Vagina (tissue), 2 donors: ENCODE data around the gene CD8B2. TPM values are rescaled to one million over a fixed set of nuclear protein-coding genes. Genes with fewer than 3 reads are reported as not detected.

Experiments
- DNase-seq, 2 donors: peaks; one replicate each; pipeline ENCODE4 v3.0.0-alpha.2; 2017; ENCODE audit errors: extremely low spot score in 2 of 2
- H3K27ac ChIP-seq: fragments of 200-600 bp; sonication (generic); one replicate; pipeline ENCODE4 v1.5.1; 2019
- H3K27me3 ChIP-seq: fragments of 200-600 bp; sonication (generic); one replicate; pipeline ENCODE4 v1.5.1; 2019
- H3K36me3 ChIP-seq, 2 donors: fragments of 200-600 bp; sonication (generic); one replicate each; pipeline ENCODE4 v1.5.1; 2017 to 2019
- H3K4me1 ChIP-seq: fragments of 200-600 bp; sonication (generic); one replicate; pipeline ENCODE4 v1.5.1; 2019
- H3K4me3 ChIP-seq, 2 donors: fragments of 200-600 bp; sonication (generic); 1 replicate in 1 of 2; 2 replicates in 1 of 2; pipeline ENCODE4 v1.5.1; 2016 to 2019
- H3K9me3 ChIP-seq: fragments of 200-600 bp; sonication (generic); one replicate; pipeline ENCODE4 v1.5.1; 2019
- POLR2A ChIP-seq, 2 donors: fragments of 450-650 bp; IDR thresholded peaks; one replicate each; pipeline ENCODE4 v1.6.1; 2017; ENCODE audit warnings: antibody characterized with exemption in 2 of 2, mild to moderate bottlenecking in 2 of 2, moderate library complexity in 2 of 2
- POLR2AphosphoS5 ChIP-seq, 2 donors: sonication (generic); formaldehyde crosslinking; IDR thresholded peaks; one replicate each; pipeline ENCODE4 v1.9.0; 2017; ENCODE audit warnings: antibody characterized with exemption in 2 of 2, mild to moderate bottlenecking in 2 of 2, low read depth in 1 of 2; ENCODE audit not compliant: insufficient read depth in 1 of 2
- intact Hi-C: fragments of 100-400 bp; cut with DNase I; formaldehyde crosslinking; loops from one replicate; pipeline ENCODE4 v1.15.1; 2023
- total RNA-seq: library from RNA; depleted of rRNA; stranded (reverse); fragments of >200 nt; gene quantifications from one replicate; pipeline ENCODE4 v1.2.3, GENCODE V29; 2016
- TF ChIP-seq, protein P1 (sequence below), 3 experiments: fragments of 450-650 bp in 2 of 3; fragments of 200-600 bp in 1 of 3; sonication (generic) in 1 of 3; IDR thresholded peaks; one replicate each; pipeline ENCODE4 v1.5.1; 2017 to 2019; ENCODE audit warnings: antibody characterized with exemption in 3 of 3, mild to moderate bottlenecking in 2 of 3, moderate library complexity in 2 of 3

The CD8B2 gene
- total RNA-seq, 1 donor from 2014 or later = 0.74 TPM

DNA sequence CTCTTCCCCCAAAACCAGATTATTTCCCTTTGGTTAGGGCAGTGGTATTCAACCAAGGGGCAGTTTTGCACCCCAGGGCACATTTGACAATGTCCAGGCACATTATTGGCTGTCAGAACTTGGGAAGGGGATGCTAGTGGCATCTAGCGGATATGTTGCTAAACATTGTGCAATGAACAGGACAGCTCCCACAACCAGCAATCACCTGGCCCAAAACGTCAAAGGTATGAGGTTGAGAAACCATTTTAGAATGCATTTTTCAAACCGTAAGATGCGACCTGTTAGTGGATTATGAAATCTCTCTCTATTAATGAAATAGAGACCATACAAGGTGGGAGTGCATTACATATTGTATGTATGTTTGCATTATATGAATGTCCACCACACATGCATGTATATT lies 54.2 kb downstream of the CD8B2 start:
- no peak for DNase-seq
- TF ChIP-seq, protein P1, sequence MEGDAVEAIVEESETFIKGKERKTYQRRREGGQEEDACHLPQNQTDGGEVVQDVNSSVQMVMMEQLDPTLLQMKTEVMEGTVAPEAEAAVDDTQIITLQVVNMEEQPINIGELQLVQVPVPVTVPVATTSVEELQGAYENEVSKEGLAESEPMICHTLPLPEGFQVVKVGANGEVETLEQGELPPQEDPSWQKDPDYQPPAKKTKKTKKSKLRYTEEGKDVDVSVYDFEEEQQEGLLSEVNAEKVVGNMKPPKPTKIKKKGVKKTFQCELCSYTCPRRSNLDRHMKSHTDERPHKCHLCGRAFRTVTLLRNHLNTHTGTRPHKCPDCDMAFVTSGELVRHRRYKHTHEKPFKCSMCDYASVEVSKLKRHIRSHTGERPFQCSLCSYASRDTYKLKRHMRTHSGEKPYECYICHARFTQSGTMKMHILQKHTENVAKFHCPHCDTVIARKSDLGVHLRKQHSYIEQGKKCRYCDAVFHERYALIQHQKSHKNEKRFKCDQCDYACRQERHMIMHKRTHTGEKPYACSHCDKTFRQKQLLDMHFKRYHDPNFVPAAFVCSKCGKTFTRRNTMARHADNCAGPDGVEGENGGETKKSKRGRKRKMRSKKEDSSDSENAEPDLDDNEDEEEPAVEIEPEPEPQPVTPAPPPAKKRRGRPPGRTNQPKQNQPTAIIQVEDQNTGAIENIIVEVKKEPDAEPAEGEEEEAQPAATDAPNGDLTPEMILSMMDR (IDR thresholded peaks at IDR 0.05) = no peak
- no peak for TF ChIP-seq POLR2A (IDR thresholded peaks at IDR 0.05)
- TF ChIP-seq POLR2AphosphoS5 (IDR thresholded peaks at IDR 0.05; ENCODE audit: insufficient read depth in 1 of 2, low read depth in 1 of 2) = no peak
- intact Hi-C loops = no loop called here

DNA sequence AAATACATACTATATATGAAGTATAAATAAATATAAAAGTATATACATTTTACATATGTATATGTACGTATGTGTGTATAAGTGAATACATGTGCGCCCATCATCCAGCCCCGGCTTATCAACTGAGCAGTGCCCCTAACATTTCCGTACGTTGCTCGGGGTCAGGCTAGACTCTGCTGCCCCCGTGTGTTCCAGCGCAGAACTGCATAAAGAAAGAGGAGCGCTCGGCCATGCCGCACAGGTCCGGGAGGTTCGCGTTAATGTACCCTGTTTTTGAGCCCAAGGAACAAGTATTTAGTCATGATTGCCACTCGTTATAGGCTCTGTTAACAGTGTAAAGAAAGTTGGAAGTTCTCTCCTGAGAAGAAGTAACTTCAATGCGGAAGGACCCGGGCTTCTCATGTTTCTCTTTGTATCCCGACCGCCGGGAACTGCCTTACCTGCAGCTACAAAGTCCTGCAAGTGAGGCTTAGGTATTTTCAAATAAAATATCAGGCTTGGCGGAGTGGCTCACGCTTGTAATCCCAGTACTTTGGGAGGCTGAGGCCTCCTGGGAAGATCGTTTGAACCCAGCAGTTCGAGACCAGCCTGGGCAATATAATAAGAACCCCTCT lies 55.7 kb downstream of the CD8B2 start:
- intact Hi-C loops = no loop called here
- DNase-seq = no peak
- H3K9me3 ChIP-seq = no peaks in the 10 kb centered on the region
- no peaks in the 10 kb centered on the region for H3K4me1 ChIP-seq
- H3K27me3 ChIP-seq = no peaks in the 10 kb centered on the region
- H3K27ac ChIP-seq = no peak overlapping the region
- TF ChIP-seq, protein P1 (IDR thresholded peaks at IDR 0.05) = peak; percentile 65 to 89 (median 85)
- no peak for TF ChIP-seq POLR2AphosphoS5 (IDR thresholded peaks at IDR 0.05; ENCODE audit: insufficient read depth in 1 of 2, low read depth in 1 of 2)
- peak overlapping the region in 1 of 2 donors; percentile 11 for H3K4me3 ChIP-seq
- H3K36me3 ChIP-seq = no peaks in the 10 kb centered on the region

More for the DNA sequence above, 54.2 kb downstream of the CD8B2 start:
- no peak overlapping the region for H3K27ac ChIP-seq
- no peaks in the 10 kb centered on the region for H3K36me3 ChIP-seq
- H3K4me3 ChIP-seq = no peak overlapping the region
- H3K4me1 ChIP-seq = no peaks in the 10 kb centered on the region
- H3K27me3 ChIP-seq = no peaks in the 10 kb centered on the region
- no peaks in the 10 kb centered on the region for H3K9me3 ChIP-seq

DNA sequence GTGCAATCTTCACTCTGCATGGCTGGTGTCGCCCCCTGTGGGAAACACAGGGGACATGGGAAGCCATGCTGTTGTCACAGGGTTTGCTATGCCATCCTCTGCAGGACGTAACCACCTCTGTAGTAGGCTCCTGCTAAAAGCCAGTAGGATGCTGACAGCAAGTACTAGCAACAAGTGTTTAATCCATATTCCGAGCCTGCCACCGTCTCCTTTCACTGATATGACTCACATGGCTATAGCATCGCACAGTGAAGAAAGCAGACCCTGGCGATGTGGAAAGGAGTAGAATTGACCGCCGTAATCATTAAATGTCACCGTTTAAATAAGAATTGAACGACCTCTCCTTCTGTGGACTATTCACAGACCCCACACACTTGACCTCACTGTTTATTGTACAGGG lies 57.8 kb downstream of the CD8B2 start:
- Histone ChIP-seq H3K36me3 (no peaks in the 10 kb centered on the region), H3K4me1 (no peaks in the 10 kb centered on the region), H3K4me3 (no peak overlapping the region), H3K27me3 (no peaks in the 10 kb centered on the region), H3K27ac (no peak overlapping the region), H3K9me3 (no peaks in the 10 kb centered on the region)
- TF ChIP-seq, protein P1 (IDR thresholded peaks at IDR 0.05) = no peak
- TF ChIP-seq POLR2A (IDR thresholded peaks at IDR 0.05) = no peak
- TF ChIP-seq POLR2AphosphoS5 (IDR thresholded peaks at IDR 0.05; ENCODE audit: insufficient read depth in 1 of 2, low read depth in 1 of 2) = no peak
- intact Hi-C loops = loop anchor here (5.0 kb wide), 1 partner anchor 438 kb away; no protein-coding TSS in a partner anchor
- no peak for DNase-seq

DNA sequence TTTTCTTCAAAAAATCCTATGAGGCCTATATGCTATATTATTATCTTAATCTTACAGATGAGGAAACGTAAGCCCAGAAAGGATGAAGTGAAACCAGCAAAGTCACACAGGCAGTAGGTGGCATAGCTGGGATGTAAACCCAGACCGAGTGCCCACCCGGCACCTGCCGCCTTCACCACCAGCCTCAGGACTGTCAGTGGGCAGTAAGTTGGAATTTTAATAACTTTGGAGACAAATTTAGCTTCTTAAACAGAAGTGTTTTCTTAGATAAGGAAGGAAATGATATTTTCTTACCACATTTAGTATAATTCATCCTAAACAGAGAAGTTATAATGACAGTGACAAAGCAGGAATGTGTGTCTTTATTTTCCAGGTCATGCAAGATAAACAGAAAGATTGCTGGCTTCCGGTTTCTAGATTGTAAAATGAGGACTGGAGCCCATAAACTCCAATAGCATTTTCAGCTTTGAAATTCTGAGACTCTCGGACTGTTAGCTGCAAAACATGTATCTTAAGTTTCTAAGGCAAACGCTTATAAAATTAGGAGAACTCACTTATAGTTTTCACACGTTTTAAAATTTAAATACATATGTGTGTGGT lies 59.3 kb downstream of the CD8B2 start:
- TF ChIP-seq, protein P1 (IDR thresholded peaks at IDR 0.05) = no peak
- TF ChIP-seq POLR2AphosphoS5 (IDR thresholded peaks at IDR 0.05; ENCODE audit: insufficient read depth in 1 of 2, low read depth in 1 of 2) (no peak), POLR2A (IDR thresholded peaks at IDR 0.05) (no peak)
- no peak overlapping the region for H3K4me3 ChIP-seq
- no peak for DNase-seq
- intact Hi-C loops = loop anchor here (5.0 kb wide), 1 partner anchor 439 kb away; no protein-coding TSS in a partner anchor
- no peaks in the 10 kb centered on the region for H3K36me3 ChIP-seq
- no peaks in the 10 kb centered on the region for H3K9me3 ChIP-seq
- no peak overlapping the region for H3K27ac ChIP-seq
- no peaks in the 10 kb centered on the region for H3K27me3 ChIP-seq
- no peaks in the 10 kb centered on the region for H3K4me1 ChIP-seq
